HL-60 (cell line): ENCODE data around the gene CIT.

Experiments used
- DNase-seq, 2 experiments: peaks; one replicate each; pipeline ENCODE4 v3.0.0-alpha.2; 2010 to 2020; ENCODE audit warnings: low read depth in 1 of 2, low spot score in 1 of 2
- H3K27ac ChIP-seq: fragments of 250-450 bp; sonication (Bioruptor Pico); replicated peaks from 2 replicates; pipeline ENCODE4 v1.5.1; 2020; ENCODE audit warnings: mild to moderate bottlenecking, moderate library complexity
- H3K27me3 ChIP-seq: fragments of 250-450 bp; sonication (Bioruptor Pico); 2 replicates; pipeline ENCODE4 v1.5.1; 2021; ENCODE audit warnings: mild to moderate bottlenecking, moderate library complexity; ENCODE audit not compliant: insufficient read depth, poor library complexity, severe bottlenecking
- H3K4me3 ChIP-seq: replicated peaks from 2 replicates; pipeline ENCODE4 v1.5.1; 2011; ENCODE audit warnings: mild to moderate bottlenecking, control low read depth, low read length; ENCODE audit not compliant: insufficient read depth
- CTCF ChIP-seq: IDR thresholded peaks from one replicate; pipeline ENCODE4 v1.5.1; 2011; ENCODE audit warnings: low read length, control low read depth, inconsistent platforms; ENCODE audit not compliant: insufficient read depth
- GABPA ChIP-seq: IDR thresholded peaks from 2 replicates; pipeline ENCODE4 v1.6.1; 2012; ENCODE audit warnings: low read depth
- POLR2AphosphoS5 ChIP-seq: IDR thresholded peaks from 2 replicates; pipeline ENCODE4 v1.6.1; 2012; ENCODE audit warnings: low read depth
- REST ChIP-seq: IDR thresholded peaks from 2 replicates; pipeline ENCODE4 v1.6.1; 2012; ENCODE audit warnings: low read depth; ENCODE audit not compliant: insufficient replicate concordance
- SPI1 ChIP-seq: IDR thresholded peaks from 2 replicates; pipeline ENCODE4 v1.6.1; 2012; ENCODE audit warnings: low read depth, mild to moderate bottlenecking, borderline replicate concordance

CIT gene

GRCh38 chr12:119826661-119827445 lies 50.3 kb downstream of the CIT start:
- Histone ChIP-seq H3K27me3 (no peaks in the 10 kb centered on the region), H3K27ac (no peak overlapping the region), H3K4me3 (no peak overlapping the region)
- TF ChIP-seq REST (no peak), POLR2AphosphoS5 (no peak), SPI1 (no peak), CTCF (no peak), GABPA (no peak)
- no peak for DNase-seq

GRCh38 chr12:119825262-119825661 lies 51.9 kb downstream of the CIT start:
- H3K27ac ChIP-seq, result no peak overlapping the region
- no peak for DNase-seq
- H3K4me3 ChIP-seq, result no peak overlapping the region
- TF ChIP-seq GABPA (no peak), REST (no peak), CTCF (no peak), SPI1 (no peak), POLR2AphosphoS5 (no peak)
- no peaks in the 10 kb centered on the region for H3K27me3 ChIP-seq

DNA sequence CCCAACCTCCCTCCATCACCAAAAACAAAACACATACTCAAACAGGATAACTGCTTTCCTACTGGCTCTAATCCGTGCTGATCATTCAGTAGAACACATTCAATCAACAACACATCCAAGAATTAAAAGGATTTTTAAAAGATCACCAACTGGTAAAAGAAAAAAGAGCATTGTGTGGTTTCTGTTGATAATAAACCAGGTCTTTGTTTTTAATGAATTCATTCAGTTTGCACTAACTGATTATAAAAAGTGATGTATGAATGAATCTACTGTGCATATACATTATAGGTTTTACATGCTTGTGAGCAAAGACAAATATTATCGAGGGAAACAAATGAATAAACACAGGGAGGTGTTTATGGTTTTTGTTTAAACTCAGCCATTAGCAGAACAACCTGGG lies 55.1 kb downstream of the CIT start:
- no peak overlapping the region for H3K4me3 ChIP-seq
- DNase-seq, result no peak
- H3K27ac ChIP-seq, result no peak overlapping the region
- TF ChIP-seq REST, result no peak
- no peak for TF ChIP-seq SPI1
- no peak for TF ChIP-seq GABPA
- TF ChIP-seq POLR2AphosphoS5, result no peak
- no peak for TF ChIP-seq CTCF
- H3K27me3 ChIP-seq, result no peaks in the 10 kb centered on the region
